Hepatocyte (in vitro differentiated cells): ENCODE data around the gene COL4A2. TPM values are rescaled to one million over a fixed set of nuclear protein-coding genes. Genes with fewer than 3 reads are reported as not detected.

Source experiments
- DNase-seq: peaks from one replicate; pipeline ENCODE4 v3.0.0-alpha.2; 2016; ENCODE audit warnings: low spot score
- H2AFZ ChIP-seq: fragments of 200-600 bp; sonication (generic); 2 replicates; pipeline ENCODE4 v1.6.0; 2016; ENCODE audit warnings: antibody characterized with exemption, mild to moderate bottlenecking
- H3K27ac ChIP-seq: fragments of 200-600 bp; sonication (generic); 2 replicates; pipeline ENCODE4 v1.5.1; 2016; ENCODE audit warnings: mild to moderate bottlenecking
- H3K27me3 ChIP-seq: fragments of 200-600 bp; sonication (generic); 2 replicates; pipeline ENCODE4 v1.6.1; 2016
- H3K36me3 ChIP-seq: fragments of 200-600 bp; sonication (generic); replicated peaks from 2 replicates; pipeline ENCODE4 v1.5.1; 2016; ENCODE audit warnings: low read depth; ENCODE audit not compliant: insufficient read depth
- H3K4me1 ChIP-seq: fragments of 200-600 bp; sonication (generic); 2 replicates; pipeline ENCODE4 v1.5.1; 2016; ENCODE audit warnings: mild to moderate bottlenecking, moderate library complexity; ENCODE audit not compliant: insufficient read depth
- H3K4me2 ChIP-seq: fragments of 200-600 bp; sonication (generic); 2 replicates; pipeline ENCODE4 v1.6.0; 2016
- H3K4me3 ChIP-seq: fragments of 200-600 bp; sonication (generic); 2 replicates; pipeline ENCODE4 v1.5.1; 2016; ENCODE audit warnings: mild to moderate bottlenecking
- H3K79me2 ChIP-seq: fragments of 200-600 bp; sonication (generic); 2 replicates; pipeline ENCODE4 v1.6.0; 2017; ENCODE audit warnings: mild to moderate bottlenecking
- H3K9me2 ChIP-seq: fragments of 200-600 bp; sonication (generic); replicated peaks from 2 replicates; pipeline ENCODE4 v1.6.0; 2017; ENCODE audit warnings: mild to moderate bottlenecking; ENCODE audit not compliant: insufficient read depth
- H3K9me3 ChIP-seq: fragments of 200-600 bp; sonication (generic); 2 replicates; pipeline ENCODE4 v1.5.1; 2016; ENCODE audit warnings: low read depth, mild to moderate bottlenecking
- H4K20me1 ChIP-seq: fragments of 200-600 bp; sonication (generic); 2 replicates; pipeline ENCODE4 v1.6.0; 2016; ENCODE audit warnings: mild to moderate bottlenecking; ENCODE audit not compliant: insufficient read depth, poor library complexity, severe bottlenecking
- EZH2 ChIP-seq: fragments of 200-600 bp; sonication (generic); IDR thresholded peaks from 2 replicates; pipeline ENCODE4 v1.6.1; 2016; ENCODE audit warnings: antibody characterized with exemption, mild to moderate bottlenecking, borderline replicate concordance
- EZH2phosphoT487 ChIP-seq: fragments of 200-600 bp; sonication (generic); IDR thresholded peaks from one replicate; pipeline ENCODE4 v1.6.1; 2018; ENCODE audit warnings: antibody characterized with exemption, mild to moderate bottlenecking, low read depth, moderate library complexity; ENCODE audit not compliant: unreplicated experiment, severe bottlenecking
- WGBS: methylation state at CpG from one replicate; pipeline ENCODE4 v1.1.6; 2016; ENCODE audit warnings: low lambda C conversion rate; ENCODE audit errors: missing lambda C conversion rate; 5-methylcytosine and 5-hydroxymethylcytosine counted together
- polyA plus RNA-seq: library from polyadenylated mRNA; unstranded; fragments of >200 nt; fragmentation: Nextera tagmentation; extraction: Ambion mirVana; gene quantifications from 2 replicates; pipeline ENCODE4 v1.2.1, GENCODE V29; 2016
- total RNA-seq: library from RNA; depleted of rRNA; stranded (reverse); fragments of >200 nt; gene quantifications from 2 replicates; pipeline ENCODE4 v1.2.3, GENCODE V29; 2014
- TF ChIP-seq, protein P1 (sequence below): fragments of 200-600 bp; sonication (generic); IDR thresholded peaks from 2 replicates; pipeline ENCODE4 v1.5.1; 2016; ENCODE audit warnings: antibody characterized with exemption, mild to moderate bottlenecking; ENCODE audit not compliant: poor library complexity

COL4A2 gene
- total and polyA plus RNA-seq, 2 experiments from 2014 or later = 171 to 221 TPM

- no peaks in the 10 kb centered on the region for H4K20me1 ChIP-seq
- 91% methylated on average over 18 of the region's 19 CpGs for WGBS
- no peak overlapping the region for H3K4me3 ChIP-seq
- peaks cover 12% of the 10 kb centered on the region for H3K4me1 ChIP-seq
- no peaks in the 10 kb centered on the region for H3K9me2 ChIP-seq
- H3K27me3 ChIP-seq = no peaks in the 10 kb centered on the region
- no peaks in the 10 kb centered on the region for H3K36me3 ChIP-seq
- no peak for DNase-seq
- no peak overlapping the region for H2AFZ ChIP-seq
- no peaks in the 10 kb centered on the region for H3K9me3 ChIP-seq
- no peak overlapping the region for H3K27ac ChIP-seq
- TF ChIP-seq EZH2phosphoT487 = no peak
- TF ChIP-seq, protein P1, sequence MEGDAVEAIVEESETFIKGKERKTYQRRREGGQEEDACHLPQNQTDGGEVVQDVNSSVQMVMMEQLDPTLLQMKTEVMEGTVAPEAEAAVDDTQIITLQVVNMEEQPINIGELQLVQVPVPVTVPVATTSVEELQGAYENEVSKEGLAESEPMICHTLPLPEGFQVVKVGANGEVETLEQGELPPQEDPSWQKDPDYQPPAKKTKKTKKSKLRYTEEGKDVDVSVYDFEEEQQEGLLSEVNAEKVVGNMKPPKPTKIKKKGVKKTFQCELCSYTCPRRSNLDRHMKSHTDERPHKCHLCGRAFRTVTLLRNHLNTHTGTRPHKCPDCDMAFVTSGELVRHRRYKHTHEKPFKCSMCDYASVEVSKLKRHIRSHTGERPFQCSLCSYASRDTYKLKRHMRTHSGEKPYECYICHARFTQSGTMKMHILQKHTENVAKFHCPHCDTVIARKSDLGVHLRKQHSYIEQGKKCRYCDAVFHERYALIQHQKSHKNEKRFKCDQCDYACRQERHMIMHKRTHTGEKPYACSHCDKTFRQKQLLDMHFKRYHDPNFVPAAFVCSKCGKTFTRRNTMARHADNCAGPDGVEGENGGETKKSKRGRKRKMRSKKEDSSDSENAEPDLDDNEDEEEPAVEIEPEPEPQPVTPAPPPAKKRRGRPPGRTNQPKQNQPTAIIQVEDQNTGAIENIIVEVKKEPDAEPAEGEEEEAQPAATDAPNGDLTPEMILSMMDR = no peak
- no peak for TF ChIP-seq EZH2
- H3K4me2 ChIP-seq = no peak overlapping the region
- H3K79me2 ChIP-seq = no peaks in the 10 kb centered on the region
Observed at GRCh38 chr13:110438211-110438610, 131.1 kb downstream of the COL4A2 start.

DNA sequence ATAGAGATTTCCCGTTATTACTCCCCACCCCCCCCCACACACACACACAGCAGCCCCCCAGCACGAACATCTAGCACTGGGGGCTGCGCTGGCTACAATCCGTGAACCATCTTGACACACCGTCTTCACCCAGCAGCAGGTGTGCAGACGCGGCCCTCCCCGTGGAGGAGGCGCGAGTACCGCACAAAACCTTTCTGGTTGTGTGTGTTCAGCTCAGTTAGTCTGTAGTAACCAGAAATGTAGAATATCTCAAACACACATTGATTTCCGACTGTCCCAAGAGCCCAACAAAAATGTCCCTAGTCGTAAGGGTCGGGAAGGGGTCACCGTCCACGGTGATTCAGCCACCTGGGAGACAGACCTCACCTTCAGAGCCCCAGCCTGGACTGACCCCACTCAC is 131.7 kb downstream of the COL4A2 start:
- Histone ChIP-seq H3K9me3 (no peaks in the 10 kb centered on the region), H3K4me3 (no peak overlapping the region), H3K4me2 (no peak overlapping the region), H3K36me3 (no peaks in the 10 kb centered on the region), H3K79me2 (no peaks in the 10 kb centered on the region), H3K27ac (no peak overlapping the region), H3K27me3 (no peaks in the 10 kb centered on the region), H4K20me1 (no peaks in the 10 kb centered on the region), H2AFZ (no peak overlapping the region), H3K9me2 (no peaks in the 10 kb centered on the region), H3K4me1 (peaks cover 12% of the 10 kb centered on the region)
- no peak for DNase-seq
- no peak for TF ChIP-seq EZH2
- no peak for TF ChIP-seq EZH2phosphoT487
- 91% methylated on average over 15 of the region's 16 CpGs for WGBS

GRCh38 chr13:110440946-110441731 is 134.1 kb downstream of the COL4A2 start:
- H3K4me3 ChIP-seq = no peak overlapping the region
- DNase-seq = no peak
- H4K20me1 ChIP-seq = no peaks in the 10 kb centered on the region
- peaks cover 12% of the 10 kb centered on the region for H3K4me1 ChIP-seq
- 94% methylated on average over 17 of the region's 17 CpGs for WGBS
- H3K36me3 ChIP-seq = no peaks in the 10 kb centered on the region
- H3K4me2 ChIP-seq = no peak overlapping the region
- no peaks in the 10 kb centered on the region for H3K9me3 ChIP-seq
- H3K27me3 ChIP-seq = no peaks in the 10 kb centered on the region
- no peak overlapping the region for H2AFZ ChIP-seq
- H3K9me2 ChIP-seq = no peaks in the 10 kb centered on the region
- peak overlapping the region; percentile 51 for H3K27ac ChIP-seq
- H3K79me2 ChIP-seq = no peaks in the 10 kb centered on the region
- no peak for TF ChIP-seq EZH2
- no peak for TF ChIP-seq EZH2phosphoT487
- TF ChIP-seq, protein P1 = no peak

GRCh38 chr13:110442930-110443621 is 136.0 kb downstream of the COL4A2 start:
- Histone ChIP-seq H3K79me2 (no peaks in the 10 kb centered on the region), H3K27me3 (no peaks in the 10 kb centered on the region), H3K4me3 (no peak overlapping the region), H3K4me1 (peaks cover 16% of the 10 kb centered on the region), H3K27ac (no peak overlapping the region), H2AFZ (no peak overlapping the region), H4K20me1 (no peaks in the 10 kb centered on the region), H3K9me2 (no peaks in the 10 kb centered on the region), H3K36me3 (no peaks in the 10 kb centered on the region), H3K4me2 (no peak overlapping the region), H3K9me3 (no peaks in the 10 kb centered on the region)
- WGBS = 78% methylated on average over 10 of the region's 10 CpGs
- no peak for DNase-seq
- no peak for TF ChIP-seq EZH2
